GM18907 (cell line): ENCODE data around the gene AIFM3.
A peak's percentile ranks its signal among the peaks of the same experiment; 100 is the strongest.
"Not testable (repeated sequence)": the region's sequence is repeated elsewhere in the genome, so short reads cannot be mapped to it uniquely, and the experiment has no call there.

Experiments used
- ATAC-seq: cut with Tn5 transposase; IDR thresholded peaks from one replicate; pipeline ENCODE4 v1.9.1; 2021; ENCODE audit warnings: mild to moderate bottlenecking, moderate library complexity; ENCODE audit not compliant: unreplicated experiment

AIFM3 gene

GRCh38 chr22:21000207-21000986, 33.3 kb downstream of the AIFM3 start:
- ATAC-seq = no peak

GRCh38 chr22:21000987-21001600, 34.0 kb downstream of the AIFM3 start:
- ATAC-seq = no peak

- ATAC-seq = peak; percentile 89
Measured at GRCh38 chr22:21001601-21002325, 34.7 kb downstream of the AIFM3 start, which contains the start of gene THAP7. Gene THAP7, minus strand, starts transcription at chr22:21002118. Its CDS starts 207 bp downstream, at chr22:21001911.

- ATAC-seq = no peak
Measured at GRCh38 chr22:21003782-21004181, 36.7 kb downstream of the AIFM3 start.

- not testable (repeated sequence) for ATAC-seq
Measured at GRCh38 chr22:21009208-21009607, 42.2 kb downstream of the AIFM3 start.

GRCh38 chr22:21009638-21010425, 42.8 kb downstream of the AIFM3 start:
- no peak for ATAC-seq

GRCh38 chr22:21010426-21011113, 43.5 kb downstream of the AIFM3 start:
- no peak for ATAC-seq

GRCh38 chr22:21012446-21013407, 45.7 kb downstream of the AIFM3 start:
- ATAC-seq = no peak

GRCh38 chr22:21013657-21014201, 46.7 kb downstream of the AIFM3 start:
- ATAC-seq = peak; percentile 13

- peak; percentile 75 for ATAC-seq
Measured at GRCh38 chr22:21014202-21014725, 47.2 kb downstream of the AIFM3 start.

GRCh38 chr22:21014726-21015465, 47.8 kb downstream of the AIFM3 start, which contains the start of gene P2RX6:
Gene P2RX6, plus strand, starts transcription at chr22:21015165. Its CDS starts 10 bp downstream, at chr22:21015175.
- ATAC-seq = no peak

- ATAC-seq = no peak
Measured at GRCh38 chr22:21015466-21016006, 48.5 kb downstream of the AIFM3 start.

- ATAC-seq = no peak
Measured at GRCh38 chr22:21016644-21017420, 49.8 kb downstream of the AIFM3 start.

- ATAC-seq = no peak
Measured at GRCh38 chr22:21018314-21018713, 51.3 kb downstream of the AIFM3 start.

GRCh38 chr22:21020802-21021429, 53.9 kb downstream of the AIFM3 start:
- no peak for ATAC-seq

GRCh38 chr22:21022507-21022906, 55.5 kb downstream of the AIFM3 start:
- no peak for ATAC-seq
